Tibial nerve (tissue), 4 donors: Measurements from ENCODE around the gene NOVA2. TPM values are rescaled to one million over a fixed set of nuclear protein-coding genes. Genes with fewer than 3 reads are reported as not detected.

Source experiments
- DNase-seq, 2 donors: peaks; one replicate each; pipeline ENCODE4 v3.0.0-alpha.2; 2019; ENCODE audit warnings: low spot score in 2 of 2
- H3K27ac ChIP-seq, 4 donors: fragments of 200-600 bp; sonication (generic) in 3 of 4; one replicate each; pipeline ENCODE4 v1.5.1; 2017 to 2019; ENCODE audit warnings: mild to moderate bottlenecking in 1 of 4
- H3K27me3 ChIP-seq, 2 donors: fragments of 200-600 bp; sonication (generic) in 1 of 2; one replicate each; pipeline versions ENCODE4 v1.5.1 to v1.6.0; 2017 to 2019
- H3K36me3 ChIP-seq, 3 donors: fragments of 200-600 bp; sonication (generic); one replicate each; pipeline ENCODE4 v1.5.1; 2018 to 2019
- H3K4me1 ChIP-seq, 4 donors: fragments of 200-600 bp; sonication (generic) in 3 of 4; one replicate each; pipeline ENCODE4 v1.5.1; 2017 to 2019
- H3K4me3 ChIP-seq, 4 donors: fragments of 200-600 bp; sonication (generic) in 3 of 4; one replicate each; pipeline ENCODE4 v1.5.1; 2017 to 2019; ENCODE audit warnings: mild to moderate bottlenecking in 1 of 4, moderate library complexity in 1 of 4
- H3K9me3 ChIP-seq, 4 donors: fragments of 200-600 bp; sonication (generic) in 3 of 4; one replicate each; pipeline ENCODE4 v1.5.1; 2017 to 2019
- CTCF ChIP-seq, 5 experiments: fragments of 200-600 bp in 3 of 5; fragments of 450-650 bp in 2 of 5; sonication (generic) in 3 of 5; IDR thresholded peaks; one replicate each; pipeline ENCODE4 v1.5.1; 2016 to 2019; ENCODE audit warnings: antibody characterized with exemption in 5 of 5, mild to moderate bottlenecking in 3 of 5, moderate library complexity in 2 of 5
- EP300 ChIP-seq, 2 donors: sonication (generic); formaldehyde crosslinking; IDR thresholded peaks; one replicate each; pipeline ENCODE4 v1.6.1; 2017; ENCODE audit warnings: antibody characterized with exemption in 2 of 2, mild to moderate bottlenecking in 1 of 2
- POLR2A ChIP-seq, 2 donors: fragments of 450-650 bp; IDR thresholded peaks; one replicate each; pipeline ENCODE4 v1.6.1; 2017; ENCODE audit warnings: antibody characterized with exemption in 2 of 2, mild to moderate bottlenecking in 2 of 2, moderate library complexity in 2 of 2
- WGBS, 2 donors: methylation state at CpG; one replicate each; pipeline ENCODE4 v1.1.5; 2018; 5-methylcytosine and 5-hydroxymethylcytosine counted together
- total RNA-seq, 4 donors: library from RNA; depleted of rRNA; stranded (reverse); fragments of >200 nt; gene quantifications; one replicate each; pipeline ENCODE4 v1.1.0, GENCODE V29; 2016

Gene NOVA2
- total RNA-seq, 4 donors from 2014 or later, result 1.5 to 6.9 (median 1.7) TPM

- H3K36me3 ChIP-seq, result peaks cover 0 to 25% (median 0%) of the 10 kb centered on the region in 3 donors
- TF ChIP-seq CTCF (IDR thresholded peaks at IDR 0.05) (no peak), POLR2A (IDR thresholded peaks at IDR 0.05) (no peak), EP300 (IDR thresholded peaks at IDR 0.05) (no peak)
- peaks cover 0 to 6% (median 4%) of the 10 kb centered on the region in 4 donors for H3K4me1 ChIP-seq
- no peak overlapping the region for H3K4me3 ChIP-seq
- WGBS, 2 donors, result 53 to 68% methylated on average over 11 of the region's 11 CpGs
- H3K9me3 ChIP-seq, result no peaks in the 10 kb centered on the region
- DNase-seq, result no peak
- no peak overlapping the region for H3K27ac ChIP-seq
- H3K27me3 ChIP-seq, result peaks cover 0 to 46% of the 10 kb centered on the region in 2 donors
Measured at GRCh38 chr19:46021531-46022041, 47.9 kb upstream of the NOVA2 start.

DNA sequence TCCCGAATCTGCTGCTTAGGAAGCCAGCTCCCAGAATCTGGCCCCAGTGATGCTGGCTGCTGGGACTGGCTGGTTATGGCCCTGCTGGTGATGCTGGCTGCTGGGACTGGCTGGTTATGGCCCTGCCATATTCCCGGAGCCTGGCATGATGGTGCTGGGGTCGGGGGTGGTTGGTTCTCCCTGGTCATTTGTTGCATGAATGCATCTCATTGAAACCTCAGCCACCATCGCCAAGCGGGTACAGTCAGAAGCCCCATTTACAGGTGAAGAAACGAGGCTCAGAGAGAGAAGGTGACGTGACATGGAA is 47.1 kb upstream of the NOVA2 start:
- TF ChIP-seq CTCF (IDR thresholded peaks at IDR 0.05) (no peak), POLR2A (IDR thresholded peaks at IDR 0.05) (no peak), EP300 (IDR thresholded peaks at IDR 0.05) (no peak)
- H3K9me3 ChIP-seq, result no peaks in the 10 kb centered on the region
- DNase-seq, result no peak
- H3K4me1 ChIP-seq, result peaks cover 0 to 13% (median 10%) of the 10 kb centered on the region in 4 donors
- peaks cover 0 to 25% (median 0%) of the 10 kb centered on the region in 3 donors for H3K36me3 ChIP-seq
- no peak overlapping the region for H3K27ac ChIP-seq
- 86 to 88% methylated on average over 7 of the region's 7 CpGs for WGBS, 2 donors
- peaks cover 0 to 46% of the 10 kb centered on the region in 2 donors for H3K27me3 ChIP-seq
- H3K4me3 ChIP-seq, result no peak overlapping the region

GRCh38 chr19:46019270-46019669 is 45.6 kb upstream of the NOVA2 start:
- DNase-seq, result no peak
- H3K9me3 ChIP-seq, result no peaks in the 10 kb centered on the region

GRCh38 chr19:46018729-46019251 is 45.1 kb upstream of the NOVA2 start:
- H3K36me3 ChIP-seq, result peaks cover 0 to 25% (median 0%) of the 10 kb centered on the region in 3 donors
- H3K27ac ChIP-seq, result no peak overlapping the region
- no peak for DNase-seq
- TF ChIP-seq POLR2A (IDR thresholded peaks at IDR 0.05) (no peak), EP300 (IDR thresholded peaks at IDR 0.05) (no peak), CTCF (IDR thresholded peaks at IDR 0.05) (no peak)
- H3K4me3 ChIP-seq, result no peak overlapping the region
- peaks cover 0 to 28% (median 21%) of the 10 kb centered on the region in 4 donors for H3K4me1 ChIP-seq
- peaks cover 0 to 43% of the 10 kb centered on the region in 2 donors for H3K27me3 ChIP-seq
- no peaks in the 10 kb centered on the region for H3K9me3 ChIP-seq
- WGBS, 2 donors, result 88 to 97% methylated on average over 10 of the region's 10 CpGs

More at GRCh38 chr19:46019270-46019669, 45.6 kb upstream of the NOVA2 start:
- Histone ChIP-seq H3K4me1 (peaks cover 0 to 28% (median 21%) of the 10 kb centered on the region in 4 donors), H3K27ac (no peak overlapping the region), H3K27me3 (peaks cover 0 to 45% of the 10 kb centered on the region in 2 donors), H3K4me3 (no peak overlapping the region), H3K36me3 (peaks cover 0 to 25% (median 0%) of the 10 kb centered on the region in 3 donors)
- WGBS, 2 donors, result 75 to 87% methylated on average over 7 to 13 of the region's 13 CpGs
- TF ChIP-seq POLR2A (IDR thresholded peaks at IDR 0.05), result no peak
- no peak for TF ChIP-seq EP300 (IDR thresholded peaks at IDR 0.05)
- TF ChIP-seq CTCF (IDR thresholded peaks at IDR 0.05), result no peak

GRCh38 chr19:46017874-46018675 is 44.4 kb upstream of the NOVA2 start:
- Histone ChIP-seq H3K27me3 (peaks cover 0 to 43% of the 10 kb centered on the region in 2 donors), H3K36me3 (peaks cover 0 to 25% (median 0%) of the 10 kb centered on the region in 3 donors), H3K4me3 (no peak overlapping the region), H3K4me1 (peaks cover 0 to 28% (median 21%) of the 10 kb centered on the region in 4 donors), H3K27ac (no peak overlapping the region), H3K9me3 (no peaks in the 10 kb centered on the region)
- TF ChIP-seq CTCF (IDR thresholded peaks at IDR 0.05), result no peak
- 95 to 96% methylated on average over 12 to 15 of the region's 15 CpGs for WGBS, 2 donors
- no peak for DNase-seq
